IPS-18c (cell line): ENCODE data around the gene PTPN18.
A peak's percentile ranks its signal among the peaks of the same experiment; 100 is the strongest.
"Not testable (repeated sequence)": the region's sequence is repeated elsewhere in the genome, so short reads cannot be mapped to it uniquely, and the experiment has no call there.

Experiments
- H3K4me3 ChIP-seq: 2 replicates; pipeline ENCODE4 v1.7.0; 2013; ENCODE audit warnings: low read depth, mild to moderate bottlenecking, low read length, moderate library complexity; ENCODE audit not compliant: insufficient read depth
- H3K9me3 ChIP-seq: one replicate; pipeline ENCODE4 v1.6.1; 2013; ENCODE audit warnings: mild to moderate bottlenecking, low read length, moderate library complexity; ENCODE audit not compliant: control insufficient read depth, insufficient read depth

The PTPN18 gene

GRCh38 chr2:130355578-130356431 lies at the start of gene PTPN18:
Gene PTPN18 (plus strand): TSS chr2:130356056. CDS start chr2:130356108, 52 bp downstream.
- peaks cover 2% of the 10 kb centered on the region for H3K9me3 ChIP-seq
- H3K4me3 ChIP-seq: peak within 1 kb of the TSS; percentile 71

- no peak overlapping the region for H3K4me3 ChIP-seq
Measured at GRCh38 chr2:130307850-130308249, 48.0 kb upstream of the PTPN18 start.

GRCh38 chr2:130310881-130311280 lies 45.0 kb upstream of the PTPN18 start:
- Histone ChIP-seq H3K4me3 (no peak overlapping the region), H3K9me3 (no peaks in the 10 kb centered on the region)

More at GRCh38 chr2:130307850-130308249, 48.0 kb upstream of the PTPN18 start:
- H3K9me3 ChIP-seq: no peaks in the 10 kb centered on the region

- H3K4me3 ChIP-seq: no peak overlapping the region
- no peaks in the 10 kb centered on the region for H3K9me3 ChIP-seq
Measured at GRCh38 chr2:130313812-130314334, 42.0 kb upstream of the PTPN18 start.

- Histone ChIP-seq H3K4me3 (no peak overlapping the region), H3K9me3 (no peaks in the 10 kb centered on the region)
Measured at GRCh38 chr2:130314377-130314776, 41.5 kb upstream of the PTPN18 start.

- no peak overlapping the region for H3K4me3 ChIP-seq
Measured at GRCh38 chr2:130316596-130316995, 39.3 kb upstream of the PTPN18 start.

GRCh38 chr2:130318906-130319305 lies 37.0 kb upstream of the PTPN18 start:
- H3K9me3 ChIP-seq: no peaks in the 10 kb centered on the region
- H3K4me3 ChIP-seq: no peak overlapping the region

More at GRCh38 chr2:130316596-130316995, 39.3 kb upstream of the PTPN18 start:
- no peaks in the 10 kb centered on the region for H3K9me3 ChIP-seq

GRCh38 chr2:130319536-130319935 lies 36.3 kb upstream of the PTPN18 start:
- Histone ChIP-seq H3K4me3 (no peak overlapping the region), H3K9me3 (no peaks in the 10 kb centered on the region)

GRCh38 chr2:130327703-130328527 lies 27.9 kb upstream of the PTPN18 start:
- Histone ChIP-seq H3K4me3 (peak overlapping the region; percentile 29; the same call in 1 of the 2 replicates), H3K9me3 (no peaks in the 10 kb centered on the region)

- Histone ChIP-seq H3K4me3 (no peak overlapping the region), H3K9me3 (no peaks in the 10 kb centered on the region)
Measured at GRCh38 chr2:130328710-130329109, 27.1 kb upstream of the PTPN18 start.

- no peak overlapping the region; the same call in 1 of the 2 replicates for H3K4me3 ChIP-seq
- no peaks in the 10 kb centered on the region for H3K9me3 ChIP-seq
Measured at GRCh38 chr2:130332271-130333073, 23.4 kb upstream of the PTPN18 start.

GRCh38 chr2:130333253-130333652 lies 22.6 kb upstream of the PTPN18 start:
- not testable (repeated sequence) for H3K9me3 ChIP-seq, H3K4me3 ChIP-seq

- H3K4me3 ChIP-seq: no peak overlapping the region
Measured at GRCh38 chr2:130334026-130334425, 21.8 kb upstream of the PTPN18 start.

GRCh38 chr2:130335226-130335625 lies 20.6 kb upstream of the PTPN18 start:
- Histone ChIP-seq H3K9me3 (no peaks in the 10 kb centered on the region), H3K4me3 (no peak overlapping the region)

More at GRCh38 chr2:130334026-130334425, 21.8 kb upstream of the PTPN18 start:
- no peaks in the 10 kb centered on the region for H3K9me3 ChIP-seq

GRCh38 chr2:130336150-130336876 lies 19.5 kb upstream of the PTPN18 start:
- Histone ChIP-seq H3K9me3 (no peaks in the 10 kb centered on the region), H3K4me3 (peak overlapping the region; percentile 34)
